NCI-H187 (cell line): Measurements from ENCODE around the gene AGBL4.

Source experiments
- DNase-seq, 2 experiments: peaks; one replicate each; lab custom pipeline; 2025; lab: John Stamatoyannopoulos, UW

The AGBL4 gene

DNA sequence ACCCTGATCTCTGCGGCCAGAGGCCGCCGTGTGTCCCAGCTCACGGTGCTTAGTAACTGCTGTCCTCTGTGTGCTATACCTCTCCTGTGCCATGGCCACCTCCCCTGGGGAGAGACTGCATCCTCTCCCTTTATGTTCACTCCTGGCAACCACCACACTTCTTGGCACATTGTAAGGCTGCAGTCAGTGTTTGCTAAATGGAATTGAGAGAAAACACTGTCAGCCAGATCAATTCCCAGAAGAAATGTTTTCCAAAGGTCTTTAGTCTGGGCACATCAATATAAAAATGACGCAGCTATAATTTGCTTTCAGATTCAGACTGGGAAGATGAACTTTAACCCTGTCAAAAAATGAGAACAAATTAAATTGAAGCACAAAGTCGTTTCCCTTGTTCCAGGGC, 1343.9 kb downstream of the AGBL4 start:
- no peak for DNase-seq

DNA sequence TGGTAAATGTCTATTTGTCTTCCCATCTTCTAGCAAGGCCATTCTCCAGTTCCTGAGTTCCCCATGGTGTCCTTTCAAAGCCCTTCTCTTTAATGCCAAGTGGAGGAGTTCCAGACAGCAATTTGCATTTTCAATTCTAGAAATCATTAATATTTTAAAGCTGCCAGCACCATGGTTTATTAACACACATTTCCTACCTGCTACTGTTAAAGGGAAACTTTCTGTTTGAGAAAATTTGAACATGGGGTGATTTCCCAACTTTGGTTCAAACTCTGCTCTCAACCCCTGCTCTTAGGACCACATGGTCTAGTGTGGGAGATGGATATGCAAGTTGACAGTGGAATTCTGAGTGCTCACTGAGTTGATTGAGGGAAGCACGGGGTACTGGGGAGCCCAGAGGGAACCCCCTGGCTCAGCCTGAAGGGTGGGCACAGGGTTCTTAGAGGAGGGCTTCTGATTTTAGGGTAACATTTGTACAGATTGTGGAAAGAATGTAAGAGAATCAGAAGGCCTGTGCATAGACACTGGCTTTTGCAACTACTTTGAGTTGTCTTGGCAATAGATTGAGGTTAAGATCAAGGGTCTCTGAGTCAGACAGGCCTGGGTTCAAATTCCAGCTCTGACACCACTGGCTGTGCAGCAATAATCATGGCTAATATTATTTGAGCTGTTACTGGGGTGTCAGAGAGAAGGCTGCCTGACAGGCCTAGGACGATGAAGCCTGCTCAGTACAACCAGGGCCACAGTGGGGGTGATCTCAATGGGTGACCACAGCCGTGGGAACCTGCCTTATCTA, 1344.8 kb downstream of the AGBL4 start:
- DNase-seq, result no peak

DNA sequence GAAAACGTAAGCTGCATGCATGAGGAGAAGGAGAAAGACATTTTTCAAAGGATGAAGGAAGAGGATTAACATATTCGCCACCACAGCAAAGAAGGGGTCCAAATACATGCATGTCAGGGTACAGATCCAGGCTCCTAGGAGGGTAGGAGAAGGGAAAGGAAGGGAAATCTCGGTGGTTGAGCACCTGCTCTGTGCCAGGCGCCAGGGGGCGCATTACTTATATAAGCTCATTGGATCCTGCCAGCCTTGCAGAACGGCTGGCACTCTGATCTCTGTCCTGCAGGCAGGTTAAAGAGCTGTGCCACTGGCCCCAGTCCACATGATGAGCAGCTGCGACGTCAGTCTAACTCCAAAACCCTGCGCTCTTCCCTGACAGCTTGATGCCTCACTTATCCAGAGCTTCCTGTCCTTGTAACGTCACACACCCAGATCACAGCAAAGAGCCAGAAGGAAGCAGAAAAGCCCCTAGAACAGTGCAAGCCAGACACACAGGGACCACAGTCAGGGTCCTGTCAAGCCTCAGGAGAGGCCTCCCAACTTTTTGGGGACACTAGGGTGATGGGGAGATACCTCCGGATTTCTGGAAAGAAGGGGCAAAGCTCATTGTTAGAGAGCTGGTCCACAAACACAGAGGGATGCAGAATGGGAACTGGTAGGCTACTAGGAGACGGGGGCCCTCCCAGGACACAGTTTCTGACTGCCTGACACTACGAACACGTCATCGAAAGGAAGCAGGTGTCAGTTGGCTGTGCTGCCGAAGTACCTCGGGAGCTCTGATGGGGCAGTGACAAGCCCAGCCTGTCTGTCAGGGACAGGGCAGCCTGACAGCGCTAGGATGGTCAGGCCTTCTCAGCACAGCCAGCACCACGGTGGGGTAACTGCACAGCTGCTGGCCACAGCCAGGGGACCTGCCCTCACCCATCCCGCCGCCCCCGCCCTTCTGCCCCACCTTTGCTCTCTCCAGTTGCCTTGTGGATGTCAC, 1346.2 kb downstream of the AGBL4 start:
- DNase-seq, result peak; percentile 28 to 31

DNA sequence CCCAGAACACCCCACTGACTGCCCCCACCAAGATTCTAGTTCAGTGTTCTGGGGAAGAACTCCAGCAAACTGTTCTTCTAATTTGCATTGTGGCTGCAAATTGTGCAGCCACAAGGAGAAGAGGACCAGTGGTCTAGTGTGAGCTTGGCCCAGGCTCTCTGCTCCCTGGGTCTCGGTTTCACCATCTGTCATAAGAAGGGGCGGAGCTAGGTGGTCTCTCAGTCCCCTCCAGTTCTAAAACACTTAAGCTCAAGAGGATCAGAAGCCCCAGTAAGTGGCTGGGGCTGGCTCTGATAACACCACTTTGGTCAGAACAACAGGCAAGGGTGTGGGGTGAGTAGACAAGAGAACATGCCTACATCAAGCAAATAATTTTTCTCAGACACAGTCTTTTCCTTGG, 1346.9 kb downstream of the AGBL4 start:
- no peak for DNase-seq

DNA sequence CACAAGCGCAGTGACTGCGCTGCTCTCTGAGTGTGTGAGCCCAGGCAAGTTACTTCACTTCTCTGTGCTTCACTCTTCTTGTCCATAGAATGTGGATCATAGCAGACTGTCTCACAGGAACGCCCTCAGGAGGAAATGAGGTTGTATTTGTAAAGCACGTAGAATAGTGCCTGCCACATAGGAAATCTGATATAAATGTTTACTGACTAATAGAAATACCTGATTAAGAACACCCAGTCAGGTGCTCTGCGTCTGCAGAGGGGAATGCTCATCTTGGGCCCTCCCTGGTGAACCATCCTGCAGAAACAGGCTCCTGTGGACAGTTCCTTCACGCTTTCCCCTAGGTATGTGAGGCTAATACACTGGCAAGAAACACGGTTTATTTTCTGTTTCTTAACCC, 1347.4 kb downstream of the AGBL4 start:
- DNase-seq, result no peak

DNA sequence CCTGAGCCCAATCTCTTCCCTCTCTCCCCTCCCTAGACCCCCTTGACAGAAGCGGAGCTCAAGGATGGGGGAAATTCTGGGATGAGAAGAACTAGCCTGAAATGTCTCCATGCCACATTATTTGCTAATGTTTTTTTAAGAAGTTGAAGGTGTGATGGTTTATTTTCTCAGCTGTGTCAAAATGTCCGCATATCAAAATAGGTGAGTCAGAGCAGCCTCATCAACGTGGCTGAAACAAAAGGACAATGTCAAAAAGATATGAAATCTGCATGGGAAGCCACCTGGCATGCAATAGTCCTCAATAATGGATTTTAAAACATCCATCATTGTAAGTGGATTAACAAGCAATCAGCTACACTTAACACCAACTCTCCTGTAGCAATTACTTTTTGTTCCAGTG, 1348.5 kb downstream of the AGBL4 start:
- no peak for DNase-seq

DNA sequence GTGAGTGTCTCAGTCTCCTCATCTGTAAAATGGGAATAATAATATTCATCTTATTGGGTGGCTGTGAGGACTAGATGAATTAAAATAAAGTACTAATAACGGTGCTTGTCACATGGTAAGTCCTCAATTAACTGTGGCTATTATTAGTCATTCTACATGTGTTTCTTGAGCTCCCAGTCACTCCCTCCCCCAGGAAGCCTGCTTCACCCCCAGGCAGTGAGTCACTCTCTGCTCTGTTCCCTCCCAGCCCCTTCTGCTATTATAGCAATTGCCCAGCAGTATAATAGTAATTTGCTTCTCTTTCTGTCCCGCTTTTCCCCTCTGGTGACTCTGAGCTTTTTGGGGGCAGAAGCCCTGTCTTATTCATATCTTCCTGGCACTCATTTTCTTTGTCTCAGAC, 1349.1 kb downstream of the AGBL4 start:
- DNase-seq, result no peak

DNA sequence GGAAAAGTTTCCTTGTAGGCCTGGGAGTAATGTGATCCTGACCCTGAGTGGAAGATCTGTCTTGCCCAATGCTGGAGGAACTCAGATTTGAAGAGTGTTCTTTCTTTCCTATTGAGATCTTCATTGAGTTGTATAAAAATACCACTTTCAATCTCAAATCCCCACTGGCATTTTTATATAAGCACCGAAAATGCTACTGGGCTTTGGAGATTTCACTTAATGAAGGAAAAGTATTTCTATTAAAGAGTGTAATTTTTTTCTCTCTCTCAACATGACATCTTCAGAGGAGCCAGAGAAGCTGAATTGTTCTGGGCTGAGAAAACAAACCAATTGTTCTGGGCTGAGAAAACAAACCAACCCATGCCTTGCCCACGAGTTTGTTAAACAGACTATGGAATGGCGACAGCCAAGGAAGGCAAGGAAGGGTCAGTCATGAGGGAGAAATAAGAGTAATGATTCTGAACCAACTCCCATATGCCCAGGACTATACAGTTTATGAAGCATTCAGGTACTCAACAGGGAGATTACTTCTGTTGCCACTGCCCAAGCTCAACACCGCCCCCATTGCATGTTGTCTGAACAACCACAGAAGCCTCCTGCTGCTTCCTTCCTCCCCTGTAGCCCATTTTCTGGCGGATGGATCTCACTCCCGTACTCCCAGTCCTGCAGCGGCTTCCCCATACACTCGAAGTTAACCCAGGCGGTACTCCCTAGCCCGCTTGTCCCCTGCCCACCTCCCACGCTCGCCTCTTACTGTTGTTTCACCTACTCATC, 1350.2 kb downstream of the AGBL4 start:
- no peak for DNase-seq

DNA sequence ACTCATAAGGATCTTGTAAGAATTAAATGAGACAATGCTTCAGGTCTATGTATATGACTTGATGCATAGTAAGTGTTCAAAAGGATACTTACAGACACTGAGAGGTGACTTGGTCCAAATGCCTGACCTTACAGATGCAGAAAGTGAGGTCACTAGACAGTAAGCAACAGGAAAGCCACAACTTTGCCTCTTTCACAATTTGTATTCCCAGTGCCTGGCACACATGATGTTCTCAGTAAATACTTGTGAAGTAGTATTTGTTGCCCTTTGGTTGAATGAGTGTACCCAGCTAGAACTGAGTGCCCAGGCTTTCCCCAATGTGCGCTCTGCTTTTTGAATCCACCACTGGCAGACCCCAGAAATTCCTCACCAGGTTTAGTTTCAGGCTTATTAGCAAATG, 1352.2 kb downstream of the AGBL4 start:
- no peak for DNase-seq

DNA sequence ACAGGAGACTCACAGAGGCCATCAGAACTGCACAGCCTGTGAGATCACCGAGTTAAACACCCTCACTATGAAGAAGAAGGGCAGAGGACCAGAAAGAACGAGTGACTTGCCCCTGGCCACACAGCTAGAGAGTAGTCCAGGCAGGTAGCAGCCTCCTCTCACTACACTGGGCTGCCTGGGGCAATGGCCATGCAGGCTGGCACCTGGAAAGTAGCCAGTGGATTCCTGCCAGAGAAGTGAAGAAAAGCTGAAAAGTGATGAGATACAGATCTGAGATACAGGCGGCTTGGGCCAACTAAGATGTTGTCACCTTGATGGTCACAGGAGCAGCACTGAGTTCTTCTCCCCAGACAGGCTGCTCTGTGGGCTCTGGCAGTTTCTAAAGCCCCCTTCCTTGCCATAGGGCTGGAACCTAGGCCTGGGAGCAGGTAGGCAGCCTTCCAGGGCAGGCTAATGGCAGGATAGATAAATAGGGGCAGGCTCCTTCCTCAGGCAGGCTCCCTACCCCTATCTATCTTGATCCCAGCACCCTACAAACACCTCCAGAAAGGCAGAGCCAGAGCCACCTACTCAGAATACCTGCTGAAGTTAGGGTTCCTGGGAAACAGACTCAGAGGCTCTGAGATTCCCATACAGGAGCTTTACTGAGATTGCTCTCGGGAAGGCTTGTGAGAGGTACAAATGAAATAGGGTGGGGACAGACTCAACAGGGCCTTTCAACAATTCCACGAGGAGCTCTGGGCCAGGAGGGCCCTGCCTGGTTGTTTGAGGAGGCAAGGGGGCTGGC, 1353.3 kb downstream of the AGBL4 start:
- no peak for DNase-seq

DNA sequence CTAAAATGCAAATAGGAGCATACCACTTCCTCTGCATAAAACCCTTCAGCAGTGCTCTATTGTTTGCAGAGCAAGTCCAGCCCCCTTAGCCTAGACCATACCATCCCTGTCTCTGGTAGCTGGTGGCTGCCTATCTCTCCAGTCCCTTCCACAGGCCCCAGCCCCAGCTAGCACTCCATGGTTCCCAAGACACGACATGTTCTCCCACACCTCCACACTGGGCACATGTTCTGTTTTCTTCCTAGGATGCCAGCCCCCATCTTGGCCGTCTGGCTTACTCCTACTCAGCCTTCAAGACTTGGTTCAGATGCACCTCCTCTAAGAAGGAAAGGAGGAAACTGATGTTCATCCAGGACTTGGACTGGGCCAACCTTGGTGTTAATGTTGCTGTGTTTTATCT, 1355.4 kb downstream of the AGBL4 start:
- no peak for DNase-seq

DNA sequence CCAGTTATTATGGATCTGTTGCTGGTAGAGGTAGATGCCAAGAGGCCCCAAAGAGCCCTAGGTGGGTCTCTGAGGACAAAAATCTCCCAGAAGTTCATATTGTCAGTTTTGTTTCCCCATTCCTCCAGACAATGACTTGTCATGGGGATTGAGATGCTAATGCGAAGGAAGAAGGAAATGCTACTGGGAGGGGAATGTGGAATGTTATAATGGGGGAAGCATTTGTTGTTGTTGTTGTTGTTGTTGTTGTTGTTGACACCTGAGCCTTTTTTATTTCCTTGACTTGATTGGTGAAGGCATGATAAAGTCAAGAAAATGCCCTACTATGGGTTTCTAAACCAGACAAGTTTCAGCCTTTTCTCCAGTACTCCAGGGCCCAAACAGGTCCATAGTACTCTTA, 1356.0 kb downstream of the AGBL4 start:
- DNase-seq, result no peak

DNA sequence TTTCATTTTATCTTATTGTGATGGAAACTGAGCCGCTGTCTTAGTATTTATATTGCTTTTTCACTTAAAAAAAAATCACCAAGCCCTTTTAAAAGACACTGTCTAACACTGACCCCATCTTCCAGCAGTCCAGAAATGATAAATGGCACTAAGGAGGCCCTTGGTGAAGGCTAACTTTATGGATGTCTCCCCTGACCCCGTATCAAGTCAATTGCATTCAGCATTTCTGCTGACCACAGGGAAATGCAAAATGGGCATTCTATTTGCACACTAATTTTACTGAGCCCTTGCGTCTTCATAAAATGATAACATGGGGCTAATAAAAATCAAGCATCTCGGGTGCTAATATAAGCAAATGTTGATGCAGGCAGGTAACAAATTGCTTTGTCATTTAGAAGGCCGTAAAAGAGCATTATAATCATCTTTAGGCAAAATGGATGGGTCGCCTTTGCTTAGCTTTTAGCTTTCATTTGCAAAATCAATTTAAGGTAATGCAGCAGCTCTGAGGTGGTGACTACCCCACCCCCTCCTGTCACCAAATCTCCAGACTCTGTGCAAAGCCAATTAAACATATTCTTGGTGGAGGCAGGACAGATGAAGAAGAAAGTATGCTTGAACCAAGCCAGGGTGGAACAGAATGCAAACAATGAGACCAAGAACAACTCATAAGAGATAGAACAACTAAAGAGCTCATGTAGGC, 1357.9 kb downstream of the AGBL4 start:
- DNase-seq, result no peak

DNA sequence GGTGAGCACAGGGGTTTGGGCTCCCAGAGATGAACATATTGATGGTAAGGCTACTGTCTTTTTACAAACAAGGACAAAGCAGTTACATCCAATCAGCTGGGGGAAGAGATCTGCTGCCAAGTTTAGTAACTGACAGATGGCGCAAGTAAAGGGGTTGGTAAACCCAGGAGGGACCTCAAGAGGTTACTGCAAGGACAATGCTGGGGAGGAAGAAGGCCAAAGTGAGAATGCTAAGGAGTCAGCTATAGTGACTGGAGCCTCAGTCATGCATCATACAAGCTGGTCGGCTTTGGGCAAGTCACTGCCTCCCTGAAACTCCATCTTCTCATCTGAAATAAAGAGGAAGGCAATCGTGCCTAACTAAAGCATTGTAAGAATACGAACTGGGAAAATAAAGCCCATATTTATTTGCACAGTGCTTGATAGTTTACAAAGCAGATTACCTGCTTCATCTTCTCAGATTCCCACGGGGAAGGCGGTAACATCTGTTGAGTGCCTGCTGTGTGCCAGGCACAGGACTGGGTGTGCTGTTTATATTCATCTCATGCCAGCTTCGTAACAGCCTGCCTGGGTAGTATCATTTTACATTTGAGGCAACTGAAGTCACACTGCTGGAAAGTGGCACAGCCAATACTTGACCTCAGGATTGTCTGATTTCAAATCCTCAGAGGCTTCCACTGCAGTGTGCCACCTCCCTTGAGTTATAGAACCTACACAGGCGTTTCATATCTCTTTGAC, 1361.9 kb downstream of the AGBL4 start:
- no peak for DNase-seq

DNA sequence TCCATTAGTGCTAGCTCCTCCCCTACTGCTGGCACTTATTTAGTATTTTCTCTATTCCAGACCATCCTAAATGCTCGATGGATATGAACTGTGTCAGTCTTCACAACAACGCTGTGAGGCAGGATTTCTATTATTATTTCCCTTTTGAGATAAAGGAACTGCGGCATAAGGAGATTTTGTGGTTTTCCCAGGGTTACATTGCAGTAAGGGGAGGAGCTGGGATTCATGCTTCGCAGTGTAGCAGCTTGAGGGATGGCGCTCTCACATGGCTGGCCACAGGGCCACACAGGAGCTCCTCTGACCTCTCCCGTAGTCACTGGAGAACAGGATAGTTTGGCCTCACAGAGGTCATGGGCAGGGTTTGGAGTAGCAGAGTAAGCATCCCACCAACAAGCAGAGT, 1364.0 kb downstream of the AGBL4 start:
- no peak for DNase-seq

DNA sequence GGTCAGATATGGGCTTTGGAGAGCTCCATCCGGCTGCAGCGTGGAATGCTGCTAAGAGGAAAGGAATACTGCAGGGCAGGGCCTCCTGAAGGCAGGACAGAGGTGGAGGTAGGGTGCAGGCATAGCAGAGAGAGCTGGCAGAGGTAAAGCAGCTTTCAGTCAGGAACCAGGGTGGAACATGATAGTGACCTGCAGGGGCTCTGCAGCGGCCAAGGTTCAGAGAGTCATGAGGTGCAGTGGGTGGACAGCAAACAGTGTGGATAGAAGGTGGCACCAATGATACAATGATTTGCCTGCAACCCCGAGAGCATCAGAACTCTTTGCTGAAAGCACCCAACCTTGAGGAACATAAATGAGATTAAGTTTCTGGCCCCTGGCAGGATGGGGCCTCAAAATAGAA, 1366.3 kb downstream of the AGBL4 start:
- no peak for DNase-seq

DNA sequence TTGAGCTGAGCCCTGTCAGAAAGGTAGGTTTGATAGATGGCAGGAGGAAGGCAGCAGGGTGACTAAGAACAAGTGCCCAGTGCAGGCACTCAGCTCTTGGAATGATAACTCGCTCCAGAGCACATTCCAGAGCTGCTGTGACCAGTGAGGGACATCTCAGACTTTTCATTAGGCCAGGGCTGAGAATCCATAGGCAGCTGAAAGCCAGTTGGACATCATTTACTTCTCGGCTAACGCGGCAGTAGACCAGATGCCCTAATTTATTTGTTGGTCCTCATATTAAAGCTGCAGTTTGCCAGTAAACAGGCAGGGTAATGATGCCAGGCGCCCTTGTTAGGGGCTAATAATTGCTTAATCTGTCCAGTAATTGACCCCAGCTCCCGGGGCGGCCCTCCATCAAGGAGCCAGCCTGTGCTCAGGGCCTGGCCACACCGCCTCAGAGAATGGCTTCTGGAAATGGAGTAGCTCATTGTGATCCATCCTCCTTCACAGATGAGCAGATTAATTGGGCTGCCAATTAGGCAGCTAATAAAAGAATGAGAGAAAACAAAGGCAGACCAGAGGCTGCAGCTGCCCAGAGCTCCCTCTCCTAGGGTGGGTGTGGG, 1369.0 kb downstream of the AGBL4 start:
- DNase-seq, result no peak

DNA sequence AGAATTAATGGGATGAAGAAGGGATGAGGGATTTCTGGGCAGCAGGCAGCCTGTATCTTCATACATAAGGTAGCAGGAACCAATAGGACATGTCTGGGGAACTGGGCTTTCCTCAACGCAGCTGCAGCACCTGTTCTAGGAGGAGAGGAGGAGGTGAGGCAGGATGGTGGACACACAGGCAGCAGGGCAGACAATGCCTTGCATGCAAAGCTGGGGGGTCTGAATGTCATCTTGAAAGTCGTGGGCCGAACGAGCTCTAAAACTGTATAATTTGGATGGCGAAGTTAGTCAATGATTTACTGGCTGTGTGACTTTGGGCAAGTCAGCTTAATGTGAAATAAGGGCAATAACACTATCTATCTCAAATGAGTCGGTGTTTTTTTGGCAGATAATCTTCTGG, 1371.4 kb downstream of the AGBL4 start:
- DNase-seq, result no peak

DNA sequence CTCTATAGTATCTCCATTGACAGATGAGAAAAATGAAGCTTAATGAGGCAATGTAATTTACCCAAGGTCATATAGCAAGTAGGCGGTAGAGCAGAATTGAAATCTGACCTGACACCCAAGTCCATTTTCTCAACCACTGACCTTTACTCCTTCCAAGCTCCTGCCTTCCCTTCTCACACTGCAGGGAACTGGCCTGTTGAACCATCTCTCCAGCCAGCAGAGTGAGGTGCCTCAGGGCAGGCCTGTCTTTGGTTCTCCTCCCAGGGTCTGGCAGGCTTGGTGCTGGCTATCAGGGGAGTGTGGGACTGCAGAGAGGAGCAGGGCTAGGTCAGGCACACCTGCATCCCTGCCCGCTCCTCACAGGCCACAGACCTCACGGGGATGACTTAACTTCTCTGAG, 1373.9 kb downstream of the AGBL4 start:
- no peak for DNase-seq

DNA sequence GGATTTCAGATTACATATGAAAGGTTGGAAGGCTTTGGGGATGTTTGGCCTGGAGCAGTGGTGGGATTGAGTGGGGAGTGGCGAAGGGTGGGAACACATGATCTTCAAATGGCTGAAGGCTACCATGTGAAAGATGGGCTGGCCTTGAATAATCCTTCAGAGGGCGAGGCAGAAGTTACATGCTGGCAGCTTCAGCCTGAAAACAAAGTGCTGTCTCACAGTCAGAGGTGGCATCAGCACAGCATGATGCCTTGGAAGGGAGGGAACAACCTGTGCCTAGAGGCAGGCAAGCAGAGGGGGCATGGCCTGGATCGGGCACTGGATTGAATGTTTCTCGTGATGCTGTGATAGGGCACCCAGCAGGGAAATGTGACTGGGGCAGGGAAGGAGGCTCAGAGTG, 1377.9 kb downstream of the AGBL4 start:
- DNase-seq, result no peak
